ENCODE results near the gene SH3D19. TPM values are rescaled to one million over a fixed set of nuclear protein-coding genes. Genes with fewer than 3 reads are reported as not detected.

Gene SH3D19
- total RNA-seq, 1 experiment from 2014 or later: 18.4 TPM

GRCh38 chr4:151195801-151196200, 129.6 kb downstream of the SH3D19 start:
- peak; percentile 52 for DNase-seq (ENCODE audit: low spot score)

GRCh38 chr4:151193414-151193813, 132.0 kb downstream of the SH3D19 start:
- DNase-seq (ENCODE audit: low spot score): no peak

GRCh38 chr4:151192556-151193235, 132.7 kb downstream of the SH3D19 start:
- DNase-seq (ENCODE audit: low spot score): no peak

GRCh38 chr4:151184523-151185458, 140.6 kb downstream of the SH3D19 start:
- DNase-seq (ENCODE audit: low spot score): no peak

- DNase-seq (ENCODE audit: low spot score): no peak
These were observed 142.9 kb downstream of the SH3D19 start for GRCh38 chr4:151182455-151182996.

GRCh38 chr4:151176685-151177084, 148.7 kb downstream of the SH3D19 start:
- no peak for DNase-seq (ENCODE audit: low spot score)

- no peak for DNase-seq (ENCODE audit: low spot score)
These were observed 149.4 kb downstream of the SH3D19 start for GRCh38 chr4:151175754-151176631.

GRCh38 chr4:151175233-151175632, 150.2 kb downstream of the SH3D19 start:
- DNase-seq (ENCODE audit: low spot score): no peak

GRCh38 chr4:151174784-151175183, 150.6 kb downstream of the SH3D19 start:
- no peak for DNase-seq (ENCODE audit: low spot score)

- no peak for DNase-seq (ENCODE audit: low spot score)
These were observed 151.5 kb downstream of the SH3D19 start for GRCh38 chr4:151173871-151174270.

GRCh38 chr4:151169900-151170299, 155.5 kb downstream of the SH3D19 start:
- no peak for DNase-seq (ENCODE audit: low spot score)

GRCh38 chr4:151169223-151169622, 156.2 kb downstream of the SH3D19 start:
- DNase-seq (ENCODE audit: low spot score): no peak

GRCh38 chr4:151167561-151167960, 157.8 kb downstream of the SH3D19 start:
- no peak for DNase-seq (ENCODE audit: low spot score)

- DNase-seq (ENCODE audit: low spot score): no peak
These were observed 158.8 kb downstream of the SH3D19 start for GRCh38 chr4:151166636-151167035.

- no peak for DNase-seq (ENCODE audit: low spot score)
These were observed 160.0 kb downstream of the SH3D19 start for GRCh38 chr4:151165205-151166000.

- no peak for DNase-seq (ENCODE audit: low spot score)
These were observed 161.6 kb downstream of the SH3D19 start for GRCh38 chr4:151163855-151164254.

- DNase-seq (ENCODE audit: low spot score): no peak
These were observed 166.4 kb downstream of the SH3D19 start for GRCh38 chr4:151158979-151159378.

GRCh38 chr4:151157543-151157942, 167.9 kb downstream of the SH3D19 start:
- no peak for DNase-seq (ENCODE audit: low spot score)

GRCh38 chr4:151153585-151153984, 171.8 kb downstream of the SH3D19 start:
- no peak for DNase-seq (ENCODE audit: low spot score)

GRCh38 chr4:151152028-151152427, 173.4 kb downstream of the SH3D19 start:
- no peak for DNase-seq (ENCODE audit: low spot score)

Measured in A172 (cell line).